NCI-H510A (cell line): Measurements from ENCODE around the gene OR2F2.

Experiments
- DNase-seq: peaks from one replicate; lab custom pipeline; 2025; lab: John Stamatoyannopoulos, UW

OR2F2 gene, protein sequence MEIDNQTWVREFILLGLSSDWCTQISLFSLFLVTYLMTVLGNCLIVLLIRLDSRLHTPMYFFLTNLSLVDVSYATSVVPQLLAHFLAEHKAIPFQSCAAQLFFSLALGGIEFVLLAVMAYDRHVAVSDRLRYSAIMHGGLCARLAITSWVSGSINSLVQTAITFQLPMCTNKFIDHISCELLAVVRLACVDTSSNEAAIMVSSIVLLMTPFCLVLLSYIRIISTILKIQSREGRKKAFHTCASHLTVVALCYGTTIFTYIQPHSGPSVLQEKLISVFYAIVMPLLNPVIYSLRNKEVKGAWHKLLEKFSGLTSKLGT

DNA sequence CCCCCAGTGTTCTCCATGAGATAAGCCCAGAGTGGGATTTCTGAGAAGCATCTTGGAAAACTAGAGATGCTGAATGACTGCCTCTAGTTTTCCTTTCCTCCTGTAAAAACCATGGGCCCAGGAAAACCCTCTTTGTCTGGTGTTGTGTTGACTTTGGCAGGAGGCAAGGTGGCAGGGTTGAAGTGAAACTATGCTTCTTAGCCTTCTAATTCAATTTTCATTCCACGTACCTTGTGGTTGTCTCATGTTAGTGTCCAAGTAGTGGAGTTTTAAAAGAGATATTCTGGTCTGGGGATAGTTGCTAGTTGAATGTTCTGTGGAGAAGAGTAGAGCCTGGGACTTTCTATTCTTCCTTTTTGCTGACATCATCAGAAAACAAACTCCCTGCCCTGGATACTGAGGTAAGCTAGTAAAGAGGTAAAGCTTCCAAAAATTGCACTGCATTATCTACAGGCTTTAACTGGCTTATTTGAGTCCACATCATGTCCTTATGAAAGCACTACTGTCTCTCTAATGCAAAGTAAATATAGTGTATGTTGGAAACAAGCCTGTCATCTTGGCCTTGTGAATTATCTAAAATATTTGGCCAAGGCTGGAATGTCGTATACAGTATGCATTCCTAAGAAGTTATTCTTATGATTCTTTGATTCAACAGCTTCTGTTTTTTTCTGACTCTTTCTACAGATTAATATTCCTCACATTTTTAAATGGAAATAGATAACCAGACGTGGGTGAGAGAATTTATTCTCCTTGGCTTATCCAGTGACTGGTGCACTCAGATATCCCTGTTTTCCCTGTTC, at the start of gene OR2F2:
Gene OR2F2 (plus strand): TSS at position 708 of the 800 bp plus-strand sequence. CDS start 0 bp downstream, at position 708.
- no peak for DNase-seq

DNA sequence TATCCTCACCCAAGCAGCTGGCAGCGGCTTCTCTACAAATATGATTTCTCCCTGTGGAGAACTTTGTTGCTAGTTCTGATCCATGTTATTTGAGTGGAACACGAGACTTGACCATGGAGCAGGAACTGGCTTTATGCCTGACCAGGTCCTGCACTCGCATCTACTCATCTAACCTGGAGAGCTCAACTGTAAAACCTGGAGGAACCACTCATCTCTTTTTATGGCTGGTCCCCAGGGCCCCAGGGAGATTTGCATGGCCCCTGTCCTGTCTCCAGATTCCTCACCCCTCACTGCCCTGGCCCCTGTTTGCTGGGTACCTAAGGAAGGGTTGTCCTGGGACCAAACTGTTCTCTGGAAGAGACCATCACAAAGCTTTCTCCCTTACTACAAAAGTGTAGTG, 49.1 kb upstream of the OR2F2 start:
- DNase-seq = no peak

DNA sequence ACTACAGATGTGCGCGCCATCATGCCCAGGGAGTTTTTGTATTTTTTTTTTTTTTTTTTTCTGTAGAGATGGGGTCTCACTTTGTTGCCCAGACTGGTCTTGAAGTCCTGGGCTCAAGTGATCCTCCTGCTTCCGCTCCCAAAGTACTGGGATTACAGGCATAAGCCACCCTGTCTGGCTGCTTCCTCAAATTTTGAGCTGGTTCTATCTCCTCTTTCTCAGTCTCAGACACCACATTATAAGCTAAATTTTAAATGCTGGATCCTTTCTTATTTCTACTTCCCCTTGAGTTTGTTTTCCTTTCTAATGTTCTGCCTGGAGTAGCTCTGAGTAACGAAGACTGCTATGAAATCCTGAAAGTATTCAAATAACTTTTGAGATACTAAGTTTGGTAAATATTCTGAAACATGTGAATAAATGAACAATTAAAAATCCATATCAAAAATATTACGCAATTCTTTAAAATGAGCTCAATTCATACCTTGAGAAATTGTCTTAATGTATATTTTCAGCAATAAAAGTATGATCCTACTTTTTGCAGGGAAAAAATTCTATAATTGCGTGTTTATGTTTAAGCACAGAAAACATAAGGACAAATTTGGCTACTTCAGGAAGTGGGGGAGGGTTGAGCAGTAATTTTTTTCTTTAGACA, 48.1 kb upstream of the OR2F2 start:
- DNase-seq = no peak

DNA sequence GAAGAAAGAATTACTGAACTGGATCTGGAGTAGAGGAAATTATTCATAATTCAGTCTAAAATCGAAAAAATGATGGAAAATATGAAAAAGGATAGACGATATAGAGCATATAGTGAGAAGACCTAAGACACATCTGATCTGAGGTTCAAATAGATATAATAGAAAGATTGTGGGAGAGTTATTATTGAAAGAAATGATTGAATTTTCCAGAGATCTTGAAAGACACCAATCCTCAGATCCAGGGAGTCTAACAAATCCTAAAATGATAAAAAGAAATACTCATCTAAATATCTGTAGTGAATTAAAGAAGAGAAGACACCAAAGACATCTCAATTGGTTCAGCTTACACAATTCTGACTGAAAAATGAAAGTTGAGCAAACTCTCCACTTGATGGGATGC, 46.0 kb upstream of the OR2F2 start:
- no peak for DNase-seq

DNA sequence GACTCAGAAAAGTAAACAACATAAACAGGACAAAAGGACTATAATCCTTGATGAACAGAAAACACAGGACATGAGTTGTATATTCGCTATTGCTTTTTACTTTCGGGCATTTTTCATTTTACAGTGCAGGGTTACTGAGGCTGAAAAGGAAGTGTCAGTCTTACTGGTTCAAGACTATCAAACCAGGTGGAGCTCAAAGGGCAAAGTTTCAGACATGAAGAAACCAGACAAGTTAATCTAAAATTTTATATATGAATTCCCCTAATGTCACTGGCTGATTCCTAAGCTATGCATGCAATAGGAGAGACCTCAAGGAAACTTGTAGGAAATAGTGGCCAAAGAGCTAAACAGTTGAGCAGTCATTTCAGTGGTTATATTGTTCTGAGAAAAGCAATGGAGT, 44.5 kb upstream of the OR2F2 start:
- no peak for DNase-seq

DNA sequence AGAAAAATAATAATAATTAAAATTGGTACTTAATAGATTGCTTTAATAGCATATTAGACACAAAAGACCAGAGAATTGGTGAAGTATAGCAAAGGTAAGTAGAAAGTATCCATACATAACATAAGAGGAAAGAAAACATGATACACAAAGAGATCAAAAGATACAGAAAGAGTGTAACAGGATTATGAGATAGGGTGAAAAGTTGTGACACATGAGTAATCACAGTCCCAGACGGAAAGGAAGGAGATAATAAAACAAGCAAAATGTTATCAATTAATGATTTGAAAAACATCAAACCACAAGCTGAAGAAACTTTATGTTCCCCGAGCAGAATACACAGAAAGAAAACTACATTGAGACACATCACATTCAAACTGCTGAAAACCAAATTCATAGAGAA, 43.6 kb upstream of the OR2F2 start:
- DNase-seq = no peak

DNA sequence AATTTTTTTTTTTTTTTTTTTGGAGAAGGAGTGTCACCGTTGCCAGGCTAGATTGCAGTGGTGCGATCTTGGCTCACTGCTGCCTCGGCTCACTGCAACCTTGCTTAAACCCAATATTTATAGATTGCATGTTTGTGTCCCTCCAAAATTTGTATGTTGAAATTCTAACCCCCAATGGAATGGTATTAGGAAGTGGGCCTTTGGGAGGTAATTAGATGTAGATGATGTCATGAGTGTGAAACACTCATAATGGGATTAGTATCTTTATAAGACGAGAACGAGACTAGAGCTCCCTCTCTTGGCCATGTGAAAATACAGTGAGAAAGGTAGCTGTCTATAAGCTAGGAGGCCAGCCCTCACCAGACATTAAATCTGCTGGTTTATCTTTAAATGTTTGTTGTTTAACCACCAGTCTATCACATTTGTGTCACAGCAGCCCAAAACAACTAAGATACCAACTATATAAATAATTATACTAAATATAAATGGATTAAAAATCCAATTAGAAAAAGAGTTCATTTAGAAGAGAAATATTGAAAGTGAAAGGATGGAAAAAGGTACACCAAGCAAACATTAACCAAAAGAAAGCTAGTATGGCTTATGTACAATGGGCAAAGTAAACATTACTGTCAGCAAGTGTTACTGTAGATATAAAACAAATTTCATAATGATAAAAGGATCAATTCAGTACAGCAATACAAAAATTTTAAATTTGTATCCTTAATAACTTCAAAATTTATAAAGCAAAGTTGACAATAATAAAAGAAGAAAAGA, 42.3 kb upstream of the OR2F2 start:
- no peak for DNase-seq

DNA sequence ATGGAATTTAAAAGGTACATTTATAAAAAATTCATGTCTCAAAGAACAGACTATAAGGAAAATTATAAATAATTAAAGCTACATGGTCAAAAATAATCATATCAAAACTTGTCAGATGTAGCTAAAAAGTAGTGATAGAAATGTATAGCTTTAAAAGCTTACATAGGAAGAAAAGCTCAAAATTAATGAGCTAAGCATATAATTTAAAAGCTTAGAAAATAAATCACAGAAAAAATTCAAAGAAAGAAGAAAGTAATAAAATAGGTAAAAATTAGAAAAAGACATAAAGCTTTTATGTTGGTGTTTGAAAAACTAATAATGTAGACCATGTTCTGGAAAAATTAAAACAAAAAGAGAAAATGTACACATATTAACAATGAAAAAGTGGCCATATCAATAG, 38.4 kb upstream of the OR2F2 start:
- DNase-seq = no peak

DNA sequence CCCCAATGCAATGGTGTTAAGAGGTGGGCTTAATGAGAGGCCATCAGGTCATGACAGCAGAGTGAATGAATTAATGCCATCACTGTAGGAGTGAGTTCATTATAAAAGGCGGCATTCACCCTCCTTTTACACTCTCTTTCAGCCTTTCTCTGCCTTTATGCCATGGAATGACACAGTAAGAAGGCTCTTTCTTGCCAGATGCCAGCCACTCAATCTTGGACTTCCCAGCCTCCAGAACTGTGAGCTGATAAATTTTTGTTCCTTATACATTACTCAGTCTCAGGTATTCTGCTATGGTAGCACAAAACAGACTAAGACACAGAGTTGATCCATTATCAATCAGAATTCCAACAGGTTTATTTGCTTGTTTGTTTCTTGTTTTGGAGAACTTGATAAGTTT, 36.2 kb upstream of the OR2F2 start:
- DNase-seq = no peak

DNA sequence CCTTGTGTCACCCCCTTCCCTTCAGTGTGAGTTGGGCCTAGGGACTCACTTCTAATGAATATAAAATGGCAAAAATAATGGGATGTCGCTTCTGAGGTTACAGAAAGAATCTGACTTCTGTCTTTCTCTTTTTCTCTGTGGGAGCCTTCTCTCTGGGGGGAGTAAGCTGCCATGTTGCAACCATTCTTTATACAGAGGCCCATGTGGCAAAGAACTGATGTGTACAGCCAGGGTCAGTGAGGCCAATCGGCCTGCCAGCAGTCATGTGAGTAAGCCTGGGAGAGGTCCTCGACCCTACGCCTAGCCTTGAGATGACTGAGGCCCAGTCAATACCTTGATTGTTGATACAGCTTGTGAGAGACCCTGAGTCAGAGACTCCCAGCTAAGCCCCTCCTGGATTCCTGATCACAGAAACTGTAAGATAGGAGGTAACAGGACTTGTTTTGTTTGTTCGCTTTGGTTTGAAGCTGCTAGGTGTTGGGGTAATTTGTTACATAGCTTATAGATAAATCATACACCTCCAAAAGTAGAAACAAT, 34.7 kb upstream of the OR2F2 start:
- DNase-seq = no peak

DNA sequence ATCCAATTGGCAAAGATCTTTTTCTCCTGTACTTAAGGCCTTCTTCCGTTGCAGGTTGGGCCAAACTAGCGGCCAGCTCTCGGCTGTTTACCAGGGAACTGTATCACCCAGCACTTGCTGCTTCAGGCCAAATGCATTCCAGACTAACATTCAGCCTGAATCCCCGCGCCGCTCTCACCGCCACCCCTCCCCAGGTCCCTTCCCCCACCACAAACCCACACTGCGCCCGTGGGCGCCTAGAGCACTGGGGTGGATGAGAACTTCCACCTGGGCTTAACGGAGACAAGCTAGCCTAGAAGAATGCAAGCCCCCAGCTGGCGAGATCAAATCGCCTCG, 33.7 kb upstream of the OR2F2 start:
- no peak for DNase-seq

DNA sequence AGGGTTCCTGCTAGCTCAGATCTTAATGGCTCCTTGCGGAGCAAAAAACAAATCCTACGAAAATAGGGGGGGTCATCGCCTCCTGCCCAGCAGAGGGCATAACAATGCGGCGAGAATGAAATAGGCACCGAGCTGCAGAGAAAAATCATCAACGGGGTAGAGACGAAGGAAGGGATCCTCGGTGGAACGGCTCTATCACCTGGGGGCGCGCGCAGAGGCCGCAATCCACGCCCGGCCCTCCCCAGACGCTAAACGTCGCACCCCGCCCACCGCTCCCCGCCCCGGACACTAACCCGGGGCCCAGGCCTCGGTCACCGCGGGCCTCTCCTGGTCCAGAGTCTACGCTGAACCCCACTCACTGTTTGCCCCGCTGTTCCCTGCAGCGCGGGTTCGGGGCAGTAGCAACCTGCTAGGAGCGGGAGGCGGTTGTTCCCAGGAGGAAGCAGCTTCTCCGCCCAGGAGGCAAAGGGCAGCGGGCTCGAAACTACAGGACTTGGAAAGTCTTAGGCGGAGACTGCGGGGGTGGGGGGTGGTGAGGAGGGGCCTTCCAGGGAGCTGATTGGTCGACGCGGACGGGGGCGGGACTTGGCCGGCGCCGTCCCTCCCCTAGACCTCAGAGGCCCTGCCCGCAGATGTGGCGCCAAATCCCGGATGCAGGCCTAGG, 33.2 kb upstream of the OR2F2 start, which contains the start of gene TCAF1:
Gene TCAF1 (minus strand): TSS at position 509 of the 664 bp plus-strand sequence. CDS start 25,568 bp downstream, outside the sequence.
- peak; percentile 87 for DNase-seq

DNA sequence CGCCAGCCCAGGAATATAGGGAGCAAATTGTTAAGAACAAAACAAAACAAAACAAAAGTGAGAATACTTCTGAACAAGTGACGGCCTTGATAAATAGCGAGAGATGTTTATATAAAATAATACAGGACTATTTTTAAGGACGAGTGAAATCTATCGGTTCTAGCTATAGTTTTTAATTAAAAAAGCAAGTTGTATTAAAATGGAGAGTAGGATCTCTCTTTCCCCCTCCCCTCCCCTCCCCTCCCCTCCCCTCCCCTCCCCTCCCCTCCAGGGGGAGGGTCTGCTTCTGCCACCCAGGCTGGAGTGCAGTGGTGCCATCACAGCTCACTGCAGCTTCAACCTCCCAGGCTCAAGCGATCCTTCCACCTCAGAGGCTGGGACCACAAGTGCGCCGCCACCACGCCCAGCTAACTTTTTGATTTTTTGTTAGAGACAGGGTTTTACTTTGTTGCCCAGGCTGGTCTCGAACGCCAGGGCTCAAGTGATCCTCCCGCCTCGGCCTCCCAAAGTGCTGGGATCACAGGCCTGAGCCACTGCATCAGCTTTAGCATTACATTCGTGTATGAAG, 32.6 kb upstream of the OR2F2 start:
- DNase-seq = no peak

DNA sequence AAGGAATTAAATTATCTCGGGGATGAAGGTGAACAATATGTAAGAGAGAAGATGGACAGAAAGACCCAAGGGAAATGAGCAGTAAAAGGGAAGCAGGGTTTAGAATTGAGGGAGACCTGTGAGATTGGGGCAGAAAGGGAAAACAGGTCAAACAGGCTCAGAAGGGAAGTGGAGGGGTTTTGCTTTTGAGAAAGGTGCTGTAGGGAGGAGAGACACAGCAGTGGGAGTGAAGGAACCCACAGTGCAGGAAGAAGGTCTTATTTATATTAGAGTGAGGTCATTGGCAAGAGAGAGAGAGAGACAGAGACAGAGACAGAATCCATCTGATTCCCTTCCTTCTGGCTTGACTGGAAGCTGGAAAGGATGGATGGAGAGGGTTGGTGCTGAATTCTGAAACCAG, 29.5 kb upstream of the OR2F2 start:
- DNase-seq = no peak

DNA sequence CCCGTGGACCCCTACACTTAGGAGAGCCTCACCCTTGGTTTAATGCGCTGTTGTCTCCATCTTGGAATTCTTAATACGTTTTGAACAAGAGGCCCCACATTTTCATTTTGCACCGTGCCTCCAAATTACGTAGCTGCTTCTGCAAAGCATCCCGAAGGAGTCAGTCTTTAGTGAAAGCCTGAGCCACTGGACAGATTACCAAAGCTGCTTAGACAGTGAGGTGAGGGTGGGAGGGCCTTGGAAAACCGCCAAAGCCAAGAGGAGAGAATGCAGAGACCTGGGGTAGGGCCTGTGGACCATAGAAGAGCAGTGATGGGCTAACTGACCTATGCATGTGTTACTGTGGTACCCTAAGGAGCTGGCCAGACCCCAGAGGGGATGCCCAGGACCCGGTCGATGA, 28.9 kb upstream of the OR2F2 start:
- DNase-seq = no peak

DNA sequence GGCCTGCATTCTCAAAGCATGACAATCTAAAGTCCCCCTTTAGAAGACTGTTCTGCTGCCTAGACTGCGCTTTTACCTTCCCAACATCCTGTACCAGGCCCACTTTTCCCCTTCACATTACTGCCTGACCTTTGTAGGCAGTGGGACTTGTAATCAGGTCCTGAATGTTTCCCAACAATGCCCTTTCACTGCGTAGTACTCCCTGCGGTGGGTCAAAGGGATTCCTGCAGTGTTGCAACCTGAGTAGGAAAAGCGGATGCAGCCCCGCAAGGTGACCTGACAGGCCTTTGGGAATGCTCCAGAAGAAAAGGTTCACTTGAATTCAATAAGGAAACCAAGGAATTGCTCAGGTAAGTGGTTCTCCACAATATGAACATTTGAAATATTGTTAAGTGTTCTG, 28.1 kb upstream of the OR2F2 start:
- DNase-seq = no peak

DNA sequence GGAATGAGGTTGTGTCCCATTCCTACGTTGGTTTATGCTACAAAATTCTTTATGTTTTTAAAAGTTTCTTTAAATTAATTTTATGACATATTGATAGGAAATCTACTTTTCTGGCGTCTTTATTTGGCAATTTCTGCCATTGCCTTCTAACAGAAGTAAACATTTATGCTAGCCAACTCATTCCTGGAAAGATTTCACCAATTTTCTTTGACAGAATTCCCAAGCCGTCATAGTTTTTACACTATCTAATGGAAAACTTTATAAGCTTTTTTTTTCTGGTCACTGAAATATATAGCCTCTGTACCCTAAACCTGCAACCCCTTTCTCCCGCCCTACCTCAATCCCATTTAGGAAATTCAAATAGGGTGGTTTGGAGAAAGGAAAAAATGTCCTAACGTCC, 26.9 kb upstream of the OR2F2 start:
- DNase-seq = no peak

DNA sequence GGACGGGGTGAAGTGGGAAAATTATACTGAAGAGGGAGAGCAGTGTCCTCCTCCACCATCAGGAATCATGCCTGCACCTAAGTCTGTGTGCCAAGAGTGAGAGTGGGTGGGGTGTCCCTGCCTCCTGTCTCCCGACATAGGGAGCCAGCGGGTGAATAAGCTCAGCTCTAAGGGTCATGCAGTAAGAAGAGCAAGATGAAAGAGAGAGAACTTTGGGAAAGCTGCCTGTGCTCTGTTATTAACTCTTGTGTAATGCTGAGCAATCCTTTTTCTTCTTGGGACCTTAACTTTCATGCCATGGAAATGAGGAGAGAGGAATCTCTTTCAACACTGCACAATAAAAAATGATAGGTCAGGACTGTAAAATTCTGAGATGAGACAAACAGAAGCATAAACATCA, 25.2 kb upstream of the OR2F2 start:
- DNase-seq = no peak

DNA sequence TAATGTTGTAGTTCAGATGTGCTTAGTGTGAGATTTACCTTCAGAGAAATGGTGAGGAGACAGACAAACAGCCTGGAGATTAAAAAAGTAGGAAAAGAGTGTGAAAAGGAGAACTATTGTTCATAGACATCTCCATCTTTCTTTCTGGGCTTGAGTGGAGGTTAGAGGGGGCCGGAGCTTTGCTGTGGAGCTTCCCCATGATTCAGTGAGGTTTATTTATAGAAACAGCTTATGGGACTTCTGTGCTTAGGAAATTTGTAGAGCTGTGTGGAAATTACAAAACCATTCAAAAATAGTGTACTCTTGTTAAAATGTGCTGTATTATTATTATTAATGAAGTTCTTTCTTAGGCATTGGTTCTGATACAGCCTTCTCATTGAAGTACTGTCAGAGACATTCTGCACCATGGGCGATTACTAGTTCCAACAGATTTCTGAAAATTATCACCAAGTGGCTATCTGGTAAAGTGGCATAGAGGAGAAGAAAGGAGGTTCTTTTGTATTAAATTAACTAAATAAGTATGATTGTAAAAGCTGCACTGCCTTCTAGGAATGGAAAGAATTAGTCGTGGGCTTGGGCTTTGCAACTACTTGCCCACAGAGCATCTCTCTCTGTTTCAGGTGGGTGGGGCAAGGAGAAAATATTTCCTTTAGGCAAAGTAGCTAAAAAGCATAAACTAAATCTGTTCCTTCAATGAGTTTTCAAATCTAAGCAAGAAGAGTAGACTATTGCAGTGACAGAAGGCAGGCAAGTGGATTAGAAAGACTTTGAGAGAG, 24.4 kb upstream of the OR2F2 start:
- no peak for DNase-seq

DNA sequence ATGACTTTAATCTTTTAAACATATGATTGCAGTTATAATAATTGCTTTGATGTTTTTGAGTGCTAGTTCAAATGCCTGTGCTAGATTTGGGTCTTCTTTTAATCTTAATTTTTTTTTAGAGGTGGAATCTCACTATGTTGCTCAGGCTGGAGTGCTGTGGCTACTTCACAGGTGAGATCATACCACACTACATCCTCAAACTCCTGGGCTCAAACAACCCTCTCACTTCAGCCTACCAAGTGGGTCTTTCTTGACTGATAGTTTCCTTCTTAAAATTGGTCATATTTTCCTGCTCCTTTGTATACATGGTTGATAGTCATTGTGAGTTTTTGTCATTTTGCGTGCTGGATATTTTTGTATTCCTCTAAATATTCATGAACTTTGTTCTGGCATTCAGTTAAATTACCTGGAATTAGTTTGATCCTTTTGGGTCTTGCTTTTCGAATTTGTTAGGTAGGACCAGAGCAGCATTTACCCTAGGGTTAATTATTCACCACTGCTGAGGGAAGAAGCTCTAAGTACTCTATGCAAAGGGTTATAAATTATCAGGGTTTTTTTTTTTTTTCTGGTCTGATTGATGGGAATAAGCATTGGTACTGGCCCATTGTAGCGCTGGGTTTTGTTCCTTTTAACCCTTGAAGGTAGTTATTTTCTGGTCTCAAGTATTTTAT, 21.0 kb upstream of the OR2F2 start:
- no peak for DNase-seq
